ENCODE data around the gene LEUTX. TPM values are rescaled to one million over a fixed set of nuclear protein-coding genes. Genes with fewer than 3 reads are reported as not detected.

Gene LEUTX
- total RNA-seq, 4 donors from 2014 or later: not detected

DNA sequence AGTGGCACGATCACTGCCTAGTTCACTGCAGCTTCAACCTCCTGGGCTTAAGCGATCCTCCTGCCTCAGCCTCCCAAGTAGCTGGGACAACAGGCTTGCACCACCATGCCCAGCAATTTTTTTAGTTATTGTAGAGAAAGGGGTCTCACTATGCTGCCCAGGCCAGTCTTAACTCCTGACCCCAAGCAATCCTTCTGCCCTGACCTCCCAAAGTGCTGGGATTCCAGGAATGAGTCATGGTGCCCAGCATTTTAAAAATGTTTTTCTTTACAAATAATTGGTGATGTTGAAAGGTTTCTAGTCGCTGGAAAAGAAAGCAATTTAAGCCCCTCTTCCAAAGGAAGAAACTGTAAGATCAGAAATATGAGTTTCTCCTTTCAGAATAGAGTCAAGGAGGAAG lies 35.9 kb downstream of the LEUTX start:
- H3K4me3 ChIP-seq: no peak overlapping the region
- no peak overlapping the region for H3K27ac ChIP-seq
- no peak for DNase-seq (ENCODE audit: low spot score in 2 of 2)
- H3K9me3 ChIP-seq: no peaks in the 10 kb centered on the region
- 94% methylated on average over 3 of the region's 3 CpGs for WGBS
- TF ChIP-seq EP300 (IDR thresholded peaks at IDR 0.05) (no peak), POLR2AphosphoS5 (IDR thresholded peaks at IDR 0.05) (no peak), POLR2A (IDR thresholded peaks at IDR 0.05) (no peak)
- TF ChIP-seq, protein P1, sequence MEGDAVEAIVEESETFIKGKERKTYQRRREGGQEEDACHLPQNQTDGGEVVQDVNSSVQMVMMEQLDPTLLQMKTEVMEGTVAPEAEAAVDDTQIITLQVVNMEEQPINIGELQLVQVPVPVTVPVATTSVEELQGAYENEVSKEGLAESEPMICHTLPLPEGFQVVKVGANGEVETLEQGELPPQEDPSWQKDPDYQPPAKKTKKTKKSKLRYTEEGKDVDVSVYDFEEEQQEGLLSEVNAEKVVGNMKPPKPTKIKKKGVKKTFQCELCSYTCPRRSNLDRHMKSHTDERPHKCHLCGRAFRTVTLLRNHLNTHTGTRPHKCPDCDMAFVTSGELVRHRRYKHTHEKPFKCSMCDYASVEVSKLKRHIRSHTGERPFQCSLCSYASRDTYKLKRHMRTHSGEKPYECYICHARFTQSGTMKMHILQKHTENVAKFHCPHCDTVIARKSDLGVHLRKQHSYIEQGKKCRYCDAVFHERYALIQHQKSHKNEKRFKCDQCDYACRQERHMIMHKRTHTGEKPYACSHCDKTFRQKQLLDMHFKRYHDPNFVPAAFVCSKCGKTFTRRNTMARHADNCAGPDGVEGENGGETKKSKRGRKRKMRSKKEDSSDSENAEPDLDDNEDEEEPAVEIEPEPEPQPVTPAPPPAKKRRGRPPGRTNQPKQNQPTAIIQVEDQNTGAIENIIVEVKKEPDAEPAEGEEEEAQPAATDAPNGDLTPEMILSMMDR (IDR thresholded peaks at IDR 0.05): no peak
- no peaks in the 10 kb centered on the region for H3K27me3 ChIP-seq
- H3K4me1 ChIP-seq: no peaks in the 10 kb centered on the region
- no peaks in the 10 kb centered on the region for H3K36me3 ChIP-seq

DNA sequence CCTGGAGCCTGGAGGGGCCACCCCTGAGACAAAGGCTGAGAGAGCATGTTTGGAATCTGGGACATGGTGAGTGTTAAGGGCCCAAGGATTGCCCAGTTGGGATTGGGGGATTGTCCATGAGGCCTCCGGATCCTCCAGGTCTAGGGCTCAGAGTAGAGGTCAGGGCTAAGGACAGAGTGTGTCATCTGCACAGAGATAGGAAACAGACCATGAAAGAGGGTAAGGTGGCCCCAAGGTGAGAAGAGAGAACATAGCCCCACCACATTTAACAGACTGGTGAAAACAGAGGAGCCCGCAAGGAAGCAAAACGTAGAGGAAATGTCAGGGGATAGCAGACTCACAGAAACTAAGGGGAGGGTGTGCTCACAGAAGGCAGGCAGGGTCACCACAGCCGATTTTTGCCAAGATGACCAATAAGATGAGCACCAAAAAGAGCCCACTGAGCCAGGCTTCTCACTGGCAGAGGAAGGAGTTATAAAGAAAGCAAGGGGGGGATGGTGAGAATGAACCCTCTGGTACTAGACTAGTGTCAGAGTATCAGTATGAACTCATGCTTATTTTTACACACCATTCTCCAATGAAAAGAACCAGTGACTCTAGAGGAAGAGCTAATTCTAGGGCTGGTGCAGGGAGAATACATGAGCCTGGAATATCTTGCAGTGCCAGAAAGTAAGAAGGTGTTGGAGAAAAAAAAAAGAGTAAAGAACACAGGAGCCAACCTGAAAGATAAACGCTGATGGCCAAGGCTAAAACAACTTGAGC lies 37.8 kb downstream of the LEUTX start:
- WGBS: 86% methylated on average over 5 of the region's 5 CpGs
- no peak for DNase-seq (ENCODE audit: low spot score in 2 of 2)
- no peak overlapping the region for H3K4me3 ChIP-seq
- H3K9me3 ChIP-seq: no peaks in the 10 kb centered on the region
- H3K27ac ChIP-seq: no peak overlapping the region
- TF ChIP-seq POLR2A (IDR thresholded peaks at IDR 0.05) (no peak), EP300 (IDR thresholded peaks at IDR 0.05) (no peak), POLR2AphosphoS5 (IDR thresholded peaks at IDR 0.05) (no peak)
- TF ChIP-seq, protein P1 (IDR thresholded peaks at IDR 0.05): no peak
- no peaks in the 10 kb centered on the region for H3K36me3 ChIP-seq
- H3K27me3 ChIP-seq: no peaks in the 10 kb centered on the region
- no peaks in the 10 kb centered on the region for H3K4me1 ChIP-seq

DNA sequence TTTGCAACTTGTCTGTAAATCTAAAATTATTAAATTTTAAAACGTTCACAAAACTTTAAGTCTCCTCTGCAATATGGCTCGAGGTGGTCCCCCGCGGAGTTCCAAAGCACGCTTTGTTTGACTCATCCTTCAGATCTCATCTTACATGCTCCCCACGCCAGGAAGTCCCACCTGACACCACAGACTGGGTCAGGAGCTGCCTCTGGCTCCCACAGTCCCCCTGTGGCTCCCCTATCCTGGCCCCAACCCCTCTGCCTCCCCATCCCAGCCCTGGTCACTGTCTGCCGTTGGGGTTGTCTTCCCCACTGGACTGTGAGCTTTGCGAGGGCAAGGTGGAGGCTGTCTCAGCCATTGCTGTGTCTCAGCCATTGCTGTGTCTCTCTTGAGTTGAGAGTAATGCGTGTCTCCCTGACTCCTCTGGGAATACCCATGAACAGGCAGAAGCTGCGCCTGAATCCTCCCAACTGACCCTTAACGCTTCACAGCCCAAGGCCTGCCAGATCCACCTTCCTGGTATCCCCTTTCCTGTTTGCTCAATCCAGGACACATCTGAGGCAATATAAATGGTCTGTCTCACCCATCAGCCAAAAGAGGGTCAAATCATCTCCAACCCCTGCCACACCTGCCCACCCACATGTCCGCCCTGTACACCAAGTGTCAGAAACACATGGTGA lies 39.4 kb downstream of the LEUTX start:
- Histone ChIP-seq H3K4me1 (no peaks in the 10 kb centered on the region), H3K36me3 (no peaks in the 10 kb centered on the region), H3K27me3 (no peaks in the 10 kb centered on the region), H3K9me3 (no peaks in the 10 kb centered on the region), H3K4me3 (no peak overlapping the region), H3K27ac (no peak overlapping the region)
- TF ChIP-seq POLR2A (IDR thresholded peaks at IDR 0.05): no peak
- no peak for TF ChIP-seq POLR2AphosphoS5 (IDR thresholded peaks at IDR 0.05)
- TF ChIP-seq, protein P1 (IDR thresholded peaks at IDR 0.05): no peak
- TF ChIP-seq EP300 (IDR thresholded peaks at IDR 0.05): no peak
- WGBS: 93% methylated on average over 11 of the region's 12 CpGs
- DNase-seq (ENCODE audit: low spot score in 2 of 2): no peak

DNA sequence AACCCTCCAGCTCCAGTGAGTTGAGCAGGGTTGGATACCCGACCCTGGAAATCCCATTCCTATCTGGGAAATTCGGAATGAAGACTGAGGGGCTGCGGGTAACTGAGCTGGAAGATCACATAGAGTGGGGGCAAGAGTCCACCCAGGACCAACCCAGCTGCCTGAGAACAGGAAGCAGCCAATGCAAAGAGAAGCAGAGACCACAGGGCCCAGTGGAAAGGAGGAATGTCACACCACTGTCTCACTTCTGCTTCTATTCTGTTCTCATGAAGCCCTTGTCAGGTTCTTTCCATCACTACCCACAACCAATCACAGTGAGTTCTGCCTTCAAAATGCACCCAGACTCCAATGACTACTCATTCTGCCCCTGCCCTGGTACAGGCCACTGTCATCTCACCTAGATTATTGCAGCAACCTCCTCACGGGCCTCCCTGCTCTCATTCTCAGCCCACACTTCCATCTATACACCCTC lies 40.0 kb downstream of the LEUTX start:
- DNase-seq (ENCODE audit: low spot score in 2 of 2): no peak
- H3K4me1 ChIP-seq: peaks cover 3% of the 10 kb centered on the region
- TF ChIP-seq EP300 (IDR thresholded peaks at IDR 0.05): no peak
- no peak for TF ChIP-seq POLR2A (IDR thresholded peaks at IDR 0.05)
- no peak for TF ChIP-seq POLR2AphosphoS5 (IDR thresholded peaks at IDR 0.05)
- TF ChIP-seq, protein P1 (IDR thresholded peaks at IDR 0.05): no peak
- no peaks in the 10 kb centered on the region for H3K9me3 ChIP-seq
- H3K27me3 ChIP-seq: no peaks in the 10 kb centered on the region
- 90% methylated on average over 4 of the region's 4 CpGs for WGBS
- no peaks in the 10 kb centered on the region for H3K36me3 ChIP-seq
- H3K4me3 ChIP-seq: no peak overlapping the region
- H3K27ac ChIP-seq: no peak overlapping the region

DNA sequence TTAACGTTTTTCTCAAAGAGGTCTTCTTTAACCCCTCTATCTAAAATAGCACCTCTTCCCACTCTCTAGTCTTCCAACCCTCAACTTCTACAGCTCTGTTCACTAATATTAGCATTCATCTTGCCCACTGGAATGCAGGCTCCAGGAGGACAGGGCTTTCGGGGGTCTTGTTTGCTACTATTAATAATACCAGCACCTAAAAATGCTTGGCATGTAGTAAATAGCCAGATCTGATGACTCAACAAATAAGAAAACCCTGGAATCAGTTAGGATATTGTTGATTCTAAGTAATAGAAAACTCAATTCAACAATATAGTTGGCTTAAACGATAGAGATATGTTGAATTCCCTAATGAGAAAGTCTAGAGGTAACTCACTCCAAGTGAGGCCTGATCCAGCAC lies 41.1 kb downstream of the LEUTX start:
- peaks cover 11% of the 10 kb centered on the region for H3K4me1 ChIP-seq
- TF ChIP-seq POLR2AphosphoS5 (IDR thresholded peaks at IDR 0.05): no peak
- no peak for TF ChIP-seq EP300 (IDR thresholded peaks at IDR 0.05)
- TF ChIP-seq, protein P1 (IDR thresholded peaks at IDR 0.05): no peak
- H3K27me3 ChIP-seq: no peaks in the 10 kb centered on the region
- WGBS: 89% methylated on average over 3 of the region's 3 CpGs
- H3K27ac ChIP-seq: no peak overlapping the region
- no peak overlapping the region for H3K4me3 ChIP-seq
- DNase-seq (ENCODE audit: low spot score in 2 of 2): no peak
- H3K36me3 ChIP-seq: no peaks in the 10 kb centered on the region
- no peaks in the 10 kb centered on the region for H3K9me3 ChIP-seq
